SU-DHL-6 (cell line): Measurements from ENCODE around the gene PHB1.

Source experiments
- EZH2phosphoT487 ChIP-seq: fragments of 200-600 bp; sonication (generic), shearing (Covaris generic); conservative IDR thresholded peaks from 2 replicates; pipeline ENCODE4 v1.6.1; 2018; ENCODE audit warnings: mild to moderate bottlenecking, antibody characterized with exemption, low read length, moderate library complexity, mixed read lengths
- TF ChIP-seq, protein P1 (sequence below): fragments of 200-600 bp; sonication (generic); IDR thresholded peaks from one replicate; pipeline ENCODE4 v1.5.1; 2017; ENCODE audit warnings: antibody characterized with exemption, mild to moderate bottlenecking, low read length, moderate library complexity; ENCODE audit not compliant: insufficient read depth, poor library complexity, severe bottlenecking

DNA sequence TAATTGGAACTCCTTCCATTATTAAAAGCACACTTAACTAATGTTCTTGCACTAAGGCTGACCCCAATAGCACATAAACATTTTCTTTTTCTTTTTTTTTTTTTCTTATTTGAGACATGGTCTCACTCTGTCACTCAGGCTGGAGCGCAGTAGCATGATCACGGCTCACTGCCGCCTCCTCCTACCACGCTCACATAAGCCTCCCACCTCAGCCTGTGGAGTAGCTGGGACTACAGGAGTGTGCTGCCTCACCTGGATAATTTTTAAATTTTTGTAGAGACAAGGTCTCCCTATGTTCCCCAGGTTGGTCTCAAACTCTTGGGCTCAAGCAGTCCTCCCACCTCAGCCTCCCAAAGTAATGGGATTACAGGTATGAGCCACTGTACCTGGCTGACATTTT, 51.4 kb downstream of the PHB1 start:
- TF ChIP-seq, protein P1, sequence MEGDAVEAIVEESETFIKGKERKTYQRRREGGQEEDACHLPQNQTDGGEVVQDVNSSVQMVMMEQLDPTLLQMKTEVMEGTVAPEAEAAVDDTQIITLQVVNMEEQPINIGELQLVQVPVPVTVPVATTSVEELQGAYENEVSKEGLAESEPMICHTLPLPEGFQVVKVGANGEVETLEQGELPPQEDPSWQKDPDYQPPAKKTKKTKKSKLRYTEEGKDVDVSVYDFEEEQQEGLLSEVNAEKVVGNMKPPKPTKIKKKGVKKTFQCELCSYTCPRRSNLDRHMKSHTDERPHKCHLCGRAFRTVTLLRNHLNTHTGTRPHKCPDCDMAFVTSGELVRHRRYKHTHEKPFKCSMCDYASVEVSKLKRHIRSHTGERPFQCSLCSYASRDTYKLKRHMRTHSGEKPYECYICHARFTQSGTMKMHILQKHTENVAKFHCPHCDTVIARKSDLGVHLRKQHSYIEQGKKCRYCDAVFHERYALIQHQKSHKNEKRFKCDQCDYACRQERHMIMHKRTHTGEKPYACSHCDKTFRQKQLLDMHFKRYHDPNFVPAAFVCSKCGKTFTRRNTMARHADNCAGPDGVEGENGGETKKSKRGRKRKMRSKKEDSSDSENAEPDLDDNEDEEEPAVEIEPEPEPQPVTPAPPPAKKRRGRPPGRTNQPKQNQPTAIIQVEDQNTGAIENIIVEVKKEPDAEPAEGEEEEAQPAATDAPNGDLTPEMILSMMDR = no peak
- no peak for TF ChIP-seq EZH2phosphoT487
